Measurements from ENCODE around the gene GPX7.

GPX7 gene

DNA sequence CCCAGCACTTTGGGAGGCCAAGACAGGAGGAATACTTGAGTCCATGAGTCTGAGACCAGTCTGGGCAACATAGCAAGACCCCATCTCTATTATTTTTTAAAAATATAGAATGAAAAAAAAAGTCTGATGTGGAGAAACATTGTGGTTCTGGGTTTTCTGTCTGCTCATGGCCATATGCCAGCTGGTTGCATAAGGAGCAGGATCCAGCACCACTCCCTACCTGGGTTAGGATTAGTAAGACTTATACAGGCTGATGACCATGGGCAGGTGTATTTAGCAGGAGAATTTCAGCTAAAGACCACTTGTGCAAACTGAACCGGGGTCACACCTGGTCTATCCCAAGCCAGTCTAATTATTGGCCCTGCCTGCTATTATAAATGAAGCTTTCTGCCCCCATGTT, 16.7 kb upstream of the GPX7 start:
- FAIRE-seq, result no peak
- no peak for TF ChIP-seq SPI1 (IDR thresholded peaks at IDR 0.05; ENCODE audit: low read depth, low read length)
- DNase-seq (ENCODE audit: insufficient read length, low spot score), result no peak

GRCh38 chr1:52588027-52588426, 14.1 kb upstream of the GPX7 start:
- FAIRE-seq (no peak), DNase-seq (ENCODE audit: insufficient read length, low spot score) (no peak)
- TF ChIP-seq POU2F2 (IDR thresholded peaks at IDR 0.05; ENCODE audit: low read depth, low read length) (no peak), TAF1 (IDR thresholded peaks at IDR 0.05; ENCODE audit: low read depth, low read length) (no peak), POLR2A (IDR thresholded peaks at IDR 0.05; ENCODE audit: low read depth, low read length) (no peak), SPI1 (IDR thresholded peaks at IDR 0.05; ENCODE audit: low read depth, low read length) (no peak), POLR2AphosphoS5 (IDR thresholded peaks at IDR 0.05; ENCODE audit: low read depth, low read length) (no peak), PAX5 (IDR thresholded peaks at IDR 0.05; ENCODE audit: insufficient read depth, low read length, severe bottlenecking) (no peak)

DNA sequence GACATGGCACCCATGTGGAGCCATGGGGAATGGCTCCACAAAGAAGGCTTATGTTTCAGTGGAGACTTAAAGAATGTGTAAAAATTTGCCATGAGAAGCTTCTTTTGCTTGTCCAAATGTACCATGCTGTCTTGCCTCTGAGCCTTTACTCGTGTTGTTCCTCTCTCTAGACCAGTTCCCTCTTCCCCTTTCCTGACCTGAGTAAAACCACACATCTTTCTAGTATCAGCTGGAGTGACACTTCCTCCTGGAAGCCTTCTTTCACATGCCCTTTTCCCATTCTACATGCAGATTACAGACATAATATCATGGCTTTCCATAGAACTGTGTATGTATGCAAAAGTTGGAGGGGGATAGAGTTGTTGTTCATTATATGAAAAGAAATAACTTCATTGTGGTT, 13.6 kb upstream of the GPX7 start:
- DNase-seq (ENCODE audit: insufficient read length, low spot score) (no peak), FAIRE-seq (peak; percentile 5)
- TF ChIP-seq PAX5 (IDR thresholded peaks at IDR 0.05; ENCODE audit: insufficient read depth, low read length, severe bottlenecking) (no peak), SPI1 (IDR thresholded peaks at IDR 0.05; ENCODE audit: low read depth, low read length) (peak; percentile 57), POU2F2 (IDR thresholded peaks at IDR 0.05; ENCODE audit: low read depth, low read length) (no peak), POLR2AphosphoS5 (IDR thresholded peaks at IDR 0.05; ENCODE audit: low read depth, low read length) (no peak)

DNA sequence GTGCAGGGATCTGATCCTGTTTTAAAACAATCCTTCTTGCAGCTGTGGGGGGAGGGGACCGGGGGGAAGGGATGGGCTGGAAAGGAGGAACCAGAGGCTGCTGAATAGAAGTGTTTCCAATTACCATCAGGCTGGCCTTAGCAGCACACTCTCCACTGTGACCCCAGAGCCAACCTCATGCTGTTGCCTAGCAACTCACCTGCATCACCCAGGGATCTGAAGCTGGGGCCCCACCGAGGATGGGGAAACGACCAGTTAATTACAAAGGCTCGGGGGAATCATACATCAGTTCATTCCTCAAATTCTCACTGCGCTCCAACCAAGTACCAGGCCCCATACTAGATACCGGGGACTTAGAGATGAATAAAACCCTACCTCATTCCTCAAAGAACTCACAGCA, 11.9 kb upstream of the GPX7 start:
- FAIRE-seq, result no peak
- no peak for DNase-seq (ENCODE audit: insufficient read length, low spot score)
- TF ChIP-seq TAF1 (IDR thresholded peaks at IDR 0.05; ENCODE audit: low read depth, low read length), result no peak
- no peak for TF ChIP-seq POLR2AphosphoS5 (IDR thresholded peaks at IDR 0.05; ENCODE audit: low read depth, low read length)
- no peak for TF ChIP-seq SPI1 (IDR thresholded peaks at IDR 0.05; ENCODE audit: low read depth, low read length)
- TF ChIP-seq POU2F2 (IDR thresholded peaks at IDR 0.05; ENCODE audit: low read depth, low read length), result no peak
- no peak for TF ChIP-seq PAX5 (IDR thresholded peaks at IDR 0.05; ENCODE audit: insufficient read depth, low read length, severe bottlenecking)
- TF ChIP-seq POLR2A (IDR thresholded peaks at IDR 0.05; ENCODE audit: low read depth, low read length), result no peak

DNA sequence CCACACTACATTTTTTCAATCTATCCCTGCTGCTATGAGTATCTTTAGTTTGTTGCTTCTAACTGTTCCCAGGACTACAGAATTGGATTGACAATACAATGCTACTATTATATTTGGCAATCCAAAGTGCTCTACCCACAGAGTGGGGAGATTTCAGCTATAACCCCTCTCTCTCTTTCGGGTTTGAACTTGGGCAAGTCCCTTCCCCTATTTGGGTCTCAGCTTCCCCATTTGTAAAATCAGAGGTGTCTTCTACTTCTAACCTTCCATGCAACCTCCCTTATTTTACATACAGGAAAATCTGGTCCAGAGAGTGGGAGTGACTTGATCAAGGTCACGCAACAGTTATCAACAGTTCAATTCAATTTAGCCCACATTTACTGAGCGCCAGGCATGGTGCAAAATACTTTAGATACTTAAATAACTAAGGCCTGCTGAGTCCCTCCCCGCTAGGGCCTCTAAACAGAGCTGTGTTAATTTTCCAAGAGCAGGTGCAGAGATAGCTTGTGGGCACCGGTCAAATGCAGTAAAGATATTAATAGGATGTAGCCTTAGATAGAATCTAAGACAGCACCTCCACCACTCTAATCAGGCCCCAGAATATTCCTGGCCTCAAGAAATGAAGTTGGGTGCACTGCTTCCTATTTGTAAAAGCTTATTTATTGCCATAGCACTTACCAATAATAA, 9.4 kb upstream of the GPX7 start:
- FAIRE-seq, result peak; percentile 60
- TF ChIP-seq SPI1 (IDR thresholded peaks at IDR 0.05; ENCODE audit: low read depth, low read length) (0 out of 2 replicates have a peak, but pooled peaks have one; percentile 27), TAF1 (IDR thresholded peaks at IDR 0.05; ENCODE audit: low read depth, low read length) (no peak), POU2F2 (IDR thresholded peaks at IDR 0.05; ENCODE audit: low read depth, low read length) (no peak), POLR2AphosphoS5 (IDR thresholded peaks at IDR 0.05; ENCODE audit: low read depth, low read length) (no peak), PAX5 (IDR thresholded peaks at IDR 0.05; ENCODE audit: insufficient read depth, low read length, severe bottlenecking) (no peak), POLR2A (IDR thresholded peaks at IDR 0.05; ENCODE audit: low read depth, low read length) (no peak)

GRCh38 chr1:52593495-52593894, 8.7 kb upstream of the GPX7 start:
- DNase-seq (ENCODE audit: insufficient read length, low spot score), result no peak
- TF ChIP-seq POLR2AphosphoS5 (IDR thresholded peaks at IDR 0.05; ENCODE audit: low read depth, low read length) (no peak), POU2F2 (IDR thresholded peaks at IDR 0.05; ENCODE audit: low read depth, low read length) (no peak), PAX5 (IDR thresholded peaks at IDR 0.05; ENCODE audit: insufficient read depth, low read length, severe bottlenecking) (no peak), POLR2A (IDR thresholded peaks at IDR 0.05; ENCODE audit: low read depth, low read length) (no peak), TAF1 (IDR thresholded peaks at IDR 0.05; ENCODE audit: low read depth, low read length) (no peak), SPI1 (IDR thresholded peaks at IDR 0.05; ENCODE audit: low read depth, low read length) (no peak)
- peak; percentile 56 for FAIRE-seq

More for the DNA sequence above, 9.4 kb upstream of the GPX7 start:
- DNase-seq (ENCODE audit: insufficient read length, low spot score), result no peak

GRCh38 chr1:52595061-52595460, 7.1 kb upstream of the GPX7 start:
- TF ChIP-seq POLR2AphosphoS5 (IDR thresholded peaks at IDR 0.05; ENCODE audit: low read depth, low read length) (no peak), POU2F2 (IDR thresholded peaks at IDR 0.05; ENCODE audit: low read depth, low read length) (no peak), POLR2A (IDR thresholded peaks at IDR 0.05; ENCODE audit: low read depth, low read length) (no peak), SPI1 (IDR thresholded peaks at IDR 0.05; ENCODE audit: low read depth, low read length) (no peak)
- DNase-seq (ENCODE audit: insufficient read length, low spot score), result no peak
- no peak for FAIRE-seq

DNA sequence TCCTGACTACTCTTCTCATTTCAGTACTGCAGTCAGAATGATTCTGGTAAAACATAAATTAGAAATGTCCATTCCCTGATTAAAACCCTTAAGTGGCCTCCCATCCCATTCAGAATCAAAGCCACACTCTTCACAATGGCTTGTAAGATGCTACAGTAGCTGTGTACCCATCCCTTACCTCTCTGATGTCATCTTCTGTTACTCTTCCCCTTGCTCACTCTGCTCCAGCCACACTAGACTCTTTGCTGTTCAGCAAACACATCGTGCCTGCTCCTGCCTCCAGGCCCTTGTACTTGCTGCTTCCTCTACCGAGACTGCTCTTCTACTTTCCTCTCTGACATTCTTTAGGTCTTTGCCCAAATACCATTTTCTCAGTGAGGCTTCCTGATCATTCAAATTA, 4.3 kb upstream of the GPX7 start:
- FAIRE-seq (peak; percentile 50), DNase-seq (ENCODE audit: insufficient read length, low spot score) (no peak)
- TF ChIP-seq POLR2AphosphoS5 (IDR thresholded peaks at IDR 0.05; ENCODE audit: low read depth, low read length) (no peak), TAF1 (IDR thresholded peaks at IDR 0.05; ENCODE audit: low read depth, low read length) (no peak), POU2F2 (IDR thresholded peaks at IDR 0.05; ENCODE audit: low read depth, low read length) (no peak), PAX5 (IDR thresholded peaks at IDR 0.05; ENCODE audit: insufficient read depth, low read length, severe bottlenecking) (no peak)

- no peak for DNase-seq (ENCODE audit: insufficient read length, low spot score)
- no peak for TF ChIP-seq POU2F2 (IDR thresholded peaks at IDR 0.05; ENCODE audit: low read depth, low read length)
- no peak for TF ChIP-seq PAX5 (IDR thresholded peaks at IDR 0.05; ENCODE audit: insufficient read depth, low read length, severe bottlenecking)
- no peak for TF ChIP-seq SPI1 (IDR thresholded peaks at IDR 0.05; ENCODE audit: low read depth, low read length)
- TF ChIP-seq TAF1 (IDR thresholded peaks at IDR 0.05; ENCODE audit: low read depth, low read length), result no peak
- no peak for TF ChIP-seq POLR2A (IDR thresholded peaks at IDR 0.05; ENCODE audit: low read depth, low read length)
- no peak for TF ChIP-seq POLR2AphosphoS5 (IDR thresholded peaks at IDR 0.05; ENCODE audit: low read depth, low read length)
- FAIRE-seq, result no peak
Measured at GRCh38 chr1:52598729-52599128, 3.4 kb upstream of the GPX7 start.

DNA sequence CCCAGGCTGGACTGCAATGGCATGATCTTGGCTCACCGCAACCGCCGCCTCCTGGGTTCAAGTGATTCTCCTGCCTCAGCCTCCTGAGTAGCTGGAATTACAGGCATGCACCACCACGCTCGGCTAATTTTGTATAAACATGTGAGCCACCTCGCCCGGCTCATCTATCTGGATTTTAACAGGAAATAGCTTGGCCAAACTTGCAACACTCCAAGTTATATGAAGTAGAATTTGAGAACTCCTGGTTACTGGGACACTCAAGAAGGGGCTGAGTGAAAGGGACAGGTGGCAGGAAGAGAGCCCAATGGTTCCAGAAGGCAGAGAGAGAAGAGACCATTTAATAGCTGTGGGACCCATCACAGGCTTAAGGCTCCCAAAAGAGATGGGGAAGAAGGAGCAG, 2.9 kb upstream of the GPX7 start:
- DNase-seq (ENCODE audit: insufficient read length, low spot score), result no peak
- no peak for TF ChIP-seq POLR2AphosphoS5 (IDR thresholded peaks at IDR 0.05; ENCODE audit: low read depth, low read length)
- TF ChIP-seq SPI1 (IDR thresholded peaks at IDR 0.05; ENCODE audit: low read depth, low read length), result no peak
- TF ChIP-seq POU2F2 (IDR thresholded peaks at IDR 0.05; ENCODE audit: low read depth, low read length), result no peak
- TF ChIP-seq TAF1 (IDR thresholded peaks at IDR 0.05; ENCODE audit: low read depth, low read length), result no peak
- no peak for TF ChIP-seq PAX5 (IDR thresholded peaks at IDR 0.05; ENCODE audit: insufficient read depth, low read length, severe bottlenecking)
- no peak for TF ChIP-seq POLR2A (IDR thresholded peaks at IDR 0.05; ENCODE audit: low read depth, low read length)
- FAIRE-seq, result no peak

Data from GM12891 (cell line).